Muscle of arm (tissue), 12 donors: Measurements from ENCODE around the gene DDX51. TPM values are rescaled to one million over a fixed set of nuclear protein-coding genes. Genes with fewer than 3 reads are reported as not detected.
A peak's percentile ranks its signal among the peaks of the same experiment; 100 is the strongest.
"Not testable (repeated sequence)": the region's sequence is repeated elsewhere in the genome, so short reads cannot be mapped to it uniquely, and the experiment has no call there.

Source experiments
- DNase-seq: peaks from one replicate; pipeline ENCODE4 v3.0.0-alpha.2; 2013
- polyA plus RNA-seq, 12 donors: library from polyadenylated mRNA; unstranded; fragments of 120-200 nt; gene quantifications; one replicate each; pipeline ENCODE4 v1.2.1, GENCODE V29; 2013; ENCODE audit not compliant: insufficient read length in 12 of 12

Gene DDX51
- polyA plus RNA-seq, 12 donors, result 9.0 to 15.6 (median 12.5) TPM; not detected in 1

- DNase-seq, result no peak
These were observed 12.6 kb upstream of the DDX51 start for GRCh38 chr12:132156573-132157325.

DNA sequence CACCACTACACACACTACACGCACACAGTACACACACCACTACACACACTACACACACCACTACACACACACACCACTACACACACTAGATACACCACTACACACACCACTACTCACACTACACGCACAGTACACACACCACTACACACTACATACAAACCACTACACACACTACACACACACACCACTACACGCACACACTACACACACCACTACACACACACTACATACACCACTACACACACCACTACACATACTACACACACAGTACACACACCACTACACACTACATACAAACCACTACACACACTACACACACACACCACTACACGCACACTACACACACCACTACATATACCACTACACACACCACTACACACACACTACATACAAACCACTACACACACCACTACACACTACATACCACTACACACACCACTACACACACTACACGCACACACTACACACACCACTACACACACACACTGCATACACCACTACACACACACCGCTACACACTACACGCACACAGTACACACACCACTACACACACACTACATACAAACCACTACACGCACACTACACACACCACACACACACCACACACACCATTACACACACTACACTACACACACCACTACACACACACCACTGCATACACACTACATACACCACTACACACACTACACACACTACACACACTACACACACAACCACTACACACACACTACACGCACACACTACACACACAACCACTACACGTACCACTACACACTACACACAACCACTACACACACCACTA is 11.9 kb upstream of the DDX51 start:
- DNase-seq, result no peak

- no peak for DNase-seq
These were observed 11.0 kb upstream of the DDX51 start for GRCh38 chr12:132154941-132155770.

GRCh38 chr12:132154341-132154761 is 10.2 kb upstream of the DDX51 start:
- no peak for DNase-seq

DNA sequence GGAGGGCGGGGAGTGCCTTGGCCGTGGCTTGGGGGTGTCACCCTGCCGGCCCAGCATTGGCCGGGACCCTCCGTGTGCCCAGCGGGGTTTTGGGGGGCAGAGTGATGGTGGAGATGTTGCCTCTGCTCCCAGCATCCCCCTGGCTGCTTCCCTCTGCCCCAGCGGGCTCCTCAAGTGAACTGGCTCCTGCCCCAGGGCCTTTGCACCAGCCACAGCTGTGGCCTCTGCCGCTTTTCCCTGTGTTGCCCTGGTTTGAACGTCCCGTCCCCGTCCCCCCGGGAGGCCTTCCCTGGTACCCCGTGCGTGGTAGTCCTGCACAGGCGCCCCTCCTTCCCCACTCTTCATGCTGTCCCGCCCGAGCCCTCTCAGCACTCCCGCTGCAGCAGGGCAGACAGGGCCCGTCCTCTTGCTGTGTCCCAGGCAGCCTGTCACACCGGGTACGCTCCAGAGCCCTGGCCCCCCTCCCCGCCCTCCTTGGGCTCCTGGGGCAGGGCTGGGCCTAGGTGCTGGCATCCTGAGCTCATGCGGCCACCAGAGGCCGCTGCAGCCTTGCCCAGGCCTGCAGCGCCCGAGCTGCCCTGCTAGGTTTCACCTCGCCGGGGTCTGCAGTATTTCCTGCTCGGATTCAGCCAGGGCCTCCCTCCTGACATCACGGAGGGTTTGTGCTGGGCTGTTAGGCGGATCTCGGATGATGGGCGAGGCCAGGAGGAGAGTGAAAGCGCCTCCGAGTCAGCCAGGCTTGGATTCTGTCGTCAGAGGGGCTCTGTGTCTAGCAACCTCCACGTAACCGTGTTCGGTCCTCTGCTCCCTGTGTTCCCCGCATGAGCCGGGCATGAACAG is 9.6 kb upstream of the DDX51 start:
- DNase-seq, result peak; percentile 70

DNA sequence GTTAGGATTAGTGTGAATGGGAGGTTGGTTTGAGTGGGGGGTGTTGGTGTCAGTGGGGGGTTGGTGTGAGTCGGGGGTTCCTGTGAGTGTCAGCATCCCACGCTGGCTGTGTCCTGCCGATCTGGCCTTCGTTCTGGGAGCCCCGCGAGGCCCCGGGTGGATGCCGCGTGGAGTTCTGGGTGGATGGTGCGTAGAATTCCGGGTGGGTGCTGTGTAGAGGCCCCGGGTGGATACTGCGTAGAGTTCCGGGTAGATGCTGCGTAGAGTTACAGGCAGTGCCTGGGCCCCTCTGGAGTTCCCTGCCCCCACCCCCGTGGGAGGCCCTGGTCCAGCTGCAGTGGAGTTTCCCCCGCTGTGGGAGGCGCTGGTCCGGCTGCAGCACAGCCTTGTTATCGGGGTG is 8.8 kb upstream of the DDX51 start:
- DNase-seq, result no peak

GRCh38 chr12:132152411-132152821 is 8.3 kb upstream of the DDX51 start:
- DNase-seq, result no peak

GRCh38 chr12:132151766-132152410 is 7.8 kb upstream of the DDX51 start:
- no peak for DNase-seq

- DNase-seq, result no peak
These were observed 7.1 kb upstream of the DDX51 start for GRCh38 chr12:132151145-132151765.

DNA sequence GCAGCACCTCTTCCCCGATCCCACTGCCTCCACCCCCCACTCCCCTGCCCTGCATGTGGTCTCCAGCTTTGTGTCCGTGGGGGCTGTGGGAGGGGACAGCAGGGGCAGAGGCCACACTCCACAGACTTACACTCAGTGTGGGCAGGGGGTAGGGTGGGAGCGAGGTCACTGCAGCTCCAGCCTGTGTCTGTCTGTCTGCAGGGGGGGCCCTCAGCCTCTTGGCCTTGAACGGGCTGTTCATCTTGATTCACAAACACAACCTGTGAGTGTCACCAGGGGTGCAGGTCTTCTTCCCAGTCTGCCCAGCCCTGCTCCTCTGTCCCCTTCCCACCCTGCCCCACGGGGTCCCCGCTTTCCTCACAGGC is 6.6 kb upstream of the DDX51 start:
- DNase-seq, result no peak

- not testable (repeated sequence) for DNase-seq
These were observed 5.4 kb upstream of the DDX51 start for GRCh38 chr12:132149526-132149925.

- no peak for DNase-seq
These were observed 4.4 kb upstream of the DDX51 start for GRCh38 chr12:132148368-132149045.

DNA sequence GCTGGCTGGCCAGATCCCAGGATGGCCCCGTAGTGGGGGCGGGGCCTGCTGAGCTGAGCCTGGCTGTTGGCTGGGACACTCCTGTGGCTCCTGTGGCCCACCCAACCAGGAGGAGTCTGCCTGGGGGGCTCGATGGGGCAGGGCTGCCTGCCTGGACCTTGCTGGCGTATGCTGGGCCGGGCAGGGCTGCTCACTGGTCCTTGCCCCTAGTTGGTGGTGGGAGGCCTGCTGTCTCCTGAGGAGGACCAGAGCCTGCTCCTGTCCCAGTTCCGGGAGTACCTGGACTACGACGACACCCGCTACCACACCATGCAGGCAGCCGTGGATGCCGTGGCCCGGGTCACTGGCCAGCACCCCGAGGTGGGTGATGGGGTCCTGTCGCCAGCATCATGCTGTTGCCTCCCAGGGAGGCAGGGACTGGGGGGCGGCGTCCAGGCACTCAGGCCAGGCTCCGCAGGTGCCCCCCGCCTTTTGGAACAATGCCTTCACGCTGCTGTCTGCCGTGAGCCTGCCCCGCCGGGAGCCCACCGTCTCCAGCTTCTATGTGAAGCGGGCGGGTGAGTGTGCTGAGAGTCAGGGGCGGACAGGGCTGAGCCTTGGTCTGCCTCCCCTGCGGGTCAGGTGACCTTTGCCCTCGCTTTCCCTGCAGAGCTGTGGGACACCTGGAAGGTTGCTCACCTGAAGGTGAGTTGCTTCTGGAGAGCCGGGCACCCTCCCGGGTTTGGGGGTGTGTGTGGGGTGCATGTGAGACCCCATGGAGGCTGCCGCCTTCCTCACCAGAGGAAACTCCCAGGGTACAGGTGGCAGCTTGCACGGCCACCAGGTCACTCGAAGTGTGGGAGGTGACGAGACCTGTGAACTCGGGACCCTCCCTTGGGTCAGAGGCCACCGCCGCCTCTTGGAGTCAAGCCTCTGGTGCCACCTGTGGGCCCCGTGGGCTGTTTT is 3.6 kb upstream of the DDX51 start:
- DNase-seq, result no peak

DNA sequence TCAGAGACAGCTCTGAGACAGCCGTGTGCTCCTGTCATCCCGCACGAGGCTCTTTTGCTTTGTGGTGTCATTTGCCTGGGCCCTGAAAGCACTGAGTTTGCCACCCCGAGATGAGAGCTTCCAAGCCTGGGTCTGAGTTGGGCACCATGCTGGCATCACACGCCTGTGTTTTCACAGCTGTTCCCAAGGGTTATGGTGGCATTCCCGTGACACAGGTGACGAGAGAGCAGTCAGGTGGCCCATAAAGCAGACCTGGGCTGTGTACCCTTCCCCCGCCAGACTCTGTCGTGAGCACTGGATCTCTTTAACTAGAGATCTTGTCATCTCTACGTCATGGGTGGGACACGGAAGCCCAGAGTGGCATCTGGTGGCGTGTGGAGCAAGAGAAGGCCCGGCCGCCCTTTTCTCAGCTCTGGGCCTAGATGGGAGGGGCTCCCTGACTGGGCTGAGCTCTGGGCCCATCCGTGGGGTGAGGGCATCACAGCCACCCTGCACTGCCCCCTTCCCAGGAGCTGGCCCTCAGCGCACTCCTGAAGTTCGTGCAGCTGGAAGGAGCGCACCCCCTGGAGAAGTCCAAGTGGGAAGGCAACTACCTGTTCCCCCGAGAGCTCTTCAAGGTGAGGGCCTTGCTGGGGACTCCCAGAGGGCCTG is 2.8 kb upstream of the DDX51 start:
- DNase-seq, result no peak

DNA sequence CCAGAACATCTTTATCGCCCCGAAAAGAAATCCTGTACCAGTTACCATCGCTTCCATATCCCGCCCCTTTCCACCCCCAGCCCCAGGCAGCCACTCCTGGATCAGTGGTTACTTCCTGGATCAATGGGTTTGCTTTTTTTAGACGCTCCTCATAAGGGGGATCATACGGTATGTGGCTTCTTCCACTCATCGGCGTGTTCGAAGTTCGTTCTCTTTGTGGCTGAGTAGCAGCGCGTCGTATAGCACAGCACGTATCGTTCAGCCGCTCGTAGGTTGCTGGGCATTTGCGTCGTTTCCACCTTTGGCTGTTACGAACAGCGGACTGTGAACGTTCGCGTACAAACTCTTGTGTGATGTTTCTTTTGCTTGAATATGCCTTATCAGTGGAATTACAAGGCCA is 2.0 kb upstream of the DDX51 start:
- DNase-seq, result no peak

DNA sequence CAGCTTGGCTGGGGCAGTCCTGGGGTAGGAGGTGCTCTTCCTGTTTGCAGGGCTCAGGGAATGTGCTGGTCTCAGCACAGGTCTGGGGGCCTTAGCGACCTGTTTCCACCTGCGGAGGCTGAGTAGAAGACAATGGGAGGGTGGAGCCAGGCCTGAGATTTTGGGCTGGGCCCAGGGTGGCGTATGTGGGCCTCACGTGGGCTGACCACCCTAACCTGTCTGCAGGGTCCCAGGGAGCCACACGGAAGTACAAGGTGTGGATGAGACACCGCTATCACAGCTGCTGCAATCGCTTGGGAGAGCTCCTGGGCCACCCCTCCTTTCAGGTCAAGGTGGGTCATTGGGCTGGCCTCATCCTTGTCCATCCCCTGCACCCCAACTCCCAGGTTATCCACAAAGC is 1.2 kb upstream of the DDX51 start:
- no peak for DNase-seq

DNA sequence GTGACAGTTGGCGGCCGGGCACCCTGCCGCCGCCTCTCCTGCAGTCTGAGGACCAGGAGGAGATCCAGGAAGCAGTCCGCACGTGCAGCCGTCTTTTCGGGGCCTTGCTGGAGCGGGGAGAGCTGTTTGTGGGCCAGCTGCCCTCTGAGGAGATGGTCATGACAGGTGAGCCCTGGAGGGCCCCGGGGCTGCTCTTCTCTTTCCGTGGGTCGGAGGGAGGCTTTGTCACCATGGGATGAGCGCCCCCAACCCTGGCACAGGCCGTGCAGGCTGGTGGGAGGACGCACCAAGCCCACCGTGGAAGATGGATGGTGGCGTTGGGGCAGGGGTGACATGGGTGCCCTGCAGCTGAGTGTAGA is 670 bp upstream of the DDX51 start:
- no peak for DNase-seq
